Measurements from ENCODE around the gene TDRD12.

DNA sequence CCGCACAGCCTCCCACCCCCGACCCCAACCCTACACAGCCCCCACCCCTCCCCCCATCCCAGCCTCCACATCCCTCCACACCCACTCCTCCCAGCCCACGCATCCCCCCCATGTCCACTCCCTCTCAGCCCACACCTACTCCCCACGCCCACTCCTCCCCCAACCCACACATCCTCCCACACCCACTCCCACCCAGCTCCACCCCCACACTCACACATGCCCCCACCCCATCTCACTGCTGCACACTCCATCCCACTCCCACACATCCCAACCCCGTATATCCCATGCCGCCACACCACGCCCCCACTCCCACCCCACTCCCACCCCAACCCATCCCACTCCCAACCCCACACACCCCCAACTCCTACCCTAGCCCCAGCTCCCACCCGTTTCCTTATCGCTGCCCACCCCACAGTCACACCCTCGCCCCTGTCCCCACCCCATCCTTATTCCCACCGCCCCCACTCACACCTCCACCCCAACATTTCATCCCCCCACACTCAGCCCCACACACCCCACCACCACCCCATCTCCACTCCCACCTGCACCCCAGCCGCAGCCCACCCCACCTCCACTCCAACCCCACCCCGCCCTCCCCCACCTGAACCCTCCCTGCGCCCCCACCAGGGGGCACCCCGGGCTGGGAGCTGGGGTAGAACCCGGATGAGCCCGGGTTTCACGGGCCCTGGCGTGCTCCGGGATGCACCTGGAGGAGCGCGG, 809 bp downstream of the TDRD12 start:
- TF ChIP-seq POLR2A (IDR thresholded peaks at IDR 0.05) (no peak), POLR2AphosphoS5 (IDR thresholded peaks at IDR 0.05) (no peak)
- TF ChIP-seq, protein P1, sequence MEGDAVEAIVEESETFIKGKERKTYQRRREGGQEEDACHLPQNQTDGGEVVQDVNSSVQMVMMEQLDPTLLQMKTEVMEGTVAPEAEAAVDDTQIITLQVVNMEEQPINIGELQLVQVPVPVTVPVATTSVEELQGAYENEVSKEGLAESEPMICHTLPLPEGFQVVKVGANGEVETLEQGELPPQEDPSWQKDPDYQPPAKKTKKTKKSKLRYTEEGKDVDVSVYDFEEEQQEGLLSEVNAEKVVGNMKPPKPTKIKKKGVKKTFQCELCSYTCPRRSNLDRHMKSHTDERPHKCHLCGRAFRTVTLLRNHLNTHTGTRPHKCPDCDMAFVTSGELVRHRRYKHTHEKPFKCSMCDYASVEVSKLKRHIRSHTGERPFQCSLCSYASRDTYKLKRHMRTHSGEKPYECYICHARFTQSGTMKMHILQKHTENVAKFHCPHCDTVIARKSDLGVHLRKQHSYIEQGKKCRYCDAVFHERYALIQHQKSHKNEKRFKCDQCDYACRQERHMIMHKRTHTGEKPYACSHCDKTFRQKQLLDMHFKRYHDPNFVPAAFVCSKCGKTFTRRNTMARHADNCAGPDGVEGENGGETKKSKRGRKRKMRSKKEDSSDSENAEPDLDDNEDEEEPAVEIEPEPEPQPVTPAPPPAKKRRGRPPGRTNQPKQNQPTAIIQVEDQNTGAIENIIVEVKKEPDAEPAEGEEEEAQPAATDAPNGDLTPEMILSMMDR (IDR thresholded peaks at IDR 0.05) = no peak
